A172 (cell line): ENCODE data around the gene SCRN1. TPM values are rescaled to one million over a fixed set of nuclear protein-coding genes. Genes with fewer than 3 reads are reported as not detected.
"Not testable (repeated sequence)": the region's sequence is repeated elsewhere in the genome, so short reads cannot be mapped to it uniquely, and the experiment has no call there.

Experiments used
- DNase-seq: peaks from one replicate; pipeline ENCODE4 v3.0.0-alpha.2; 2015; ENCODE audit warnings: low spot score
- total RNA-seq: library from RNA; depleted of rRNA; stranded (reverse); fragments of >200 nt; shearing (Covaris generic); gene quantifications from 2 replicates; pipeline ENCODE4 v1.2.3, GENCODE V29; 2014; rRNA removed

Gene SCRN1
- total RNA-seq, 1 experiment from 2014 or later, result 195 TPM

DNA sequence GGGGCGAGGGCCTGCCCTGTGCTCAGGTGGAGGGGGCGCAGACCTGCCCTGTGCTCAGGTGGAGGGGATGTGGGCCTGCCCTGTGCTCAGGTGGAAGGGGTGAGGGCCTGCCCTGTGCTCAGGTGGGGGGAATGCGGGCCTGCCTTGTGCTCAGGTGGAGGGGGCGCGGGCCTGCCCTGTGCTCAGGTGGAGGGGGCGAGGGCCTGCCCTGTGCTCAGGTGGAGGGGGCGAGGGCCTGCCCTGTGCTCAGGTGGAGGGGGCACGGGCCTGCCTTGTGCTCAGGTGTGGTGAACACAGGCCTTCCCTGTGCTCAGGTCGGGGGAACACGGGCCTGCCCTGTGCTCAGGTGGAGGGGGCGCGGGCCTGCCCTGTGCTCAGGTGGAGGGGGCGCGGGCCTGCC is 98.8 kb downstream of the SCRN1 start:
- DNase-seq, result not testable (repeated sequence)

DNA sequence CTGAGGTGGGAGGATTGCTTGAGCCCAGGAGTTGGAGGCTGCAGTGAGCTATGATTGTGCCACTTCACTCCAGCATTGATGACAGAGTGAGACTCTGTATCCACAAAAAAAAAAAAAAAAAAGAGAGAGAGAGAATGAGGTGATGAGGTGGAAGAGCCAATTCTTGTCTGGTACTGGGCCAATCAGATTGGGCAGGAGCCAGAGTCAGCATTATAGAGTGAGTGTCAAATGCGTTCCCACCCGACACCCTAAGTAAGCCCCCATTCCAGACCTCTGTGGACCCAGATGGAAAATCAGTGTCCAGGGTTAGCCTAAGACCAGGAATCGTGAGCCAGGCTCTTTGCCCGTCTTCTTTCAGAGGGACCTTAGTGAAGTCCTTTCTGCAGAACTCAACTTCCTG is 99.3 kb downstream of the SCRN1 start:
- DNase-seq, result no peak

DNA sequence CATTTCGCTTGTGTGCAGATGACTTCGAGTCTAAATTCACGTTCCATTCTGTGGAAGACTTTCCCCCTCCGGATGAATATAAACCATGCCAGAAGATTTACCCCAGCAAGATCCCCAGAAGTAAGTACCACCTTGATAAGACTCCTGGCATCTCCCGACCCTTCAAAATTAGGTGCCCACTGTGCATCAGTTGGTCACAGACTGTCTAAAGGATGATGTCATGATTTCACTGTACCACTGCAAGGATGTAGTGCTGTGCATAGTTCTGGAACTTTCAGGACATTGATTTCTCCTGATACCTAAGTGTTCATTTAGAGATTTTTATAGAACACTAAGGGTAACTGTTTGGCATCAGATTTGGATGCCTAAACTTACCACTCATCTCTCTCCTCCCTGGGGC is 100.3 kb downstream of the SCRN1 start:
- no peak for DNase-seq

DNA sequence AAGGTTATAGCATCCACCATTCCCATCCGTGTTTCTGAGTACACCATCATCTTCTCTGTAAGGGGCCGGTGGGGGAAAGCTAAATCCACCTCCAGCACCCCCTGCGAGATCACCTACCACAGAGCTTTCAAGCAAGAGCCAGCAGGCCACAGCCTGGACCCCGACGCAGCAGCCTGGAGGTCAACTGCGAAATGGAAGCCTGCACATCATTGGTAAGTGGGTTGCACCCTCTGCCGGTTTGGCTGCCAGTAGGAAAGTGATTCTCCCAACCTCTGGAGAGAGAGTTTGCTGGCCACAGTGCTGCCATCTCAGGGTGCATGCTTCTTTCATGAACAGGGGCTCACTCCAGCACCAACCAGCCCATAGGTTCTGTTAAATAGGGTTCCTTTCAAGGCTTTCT is 101.6 kb downstream of the SCRN1 start:
- DNase-seq, result no peak

DNA sequence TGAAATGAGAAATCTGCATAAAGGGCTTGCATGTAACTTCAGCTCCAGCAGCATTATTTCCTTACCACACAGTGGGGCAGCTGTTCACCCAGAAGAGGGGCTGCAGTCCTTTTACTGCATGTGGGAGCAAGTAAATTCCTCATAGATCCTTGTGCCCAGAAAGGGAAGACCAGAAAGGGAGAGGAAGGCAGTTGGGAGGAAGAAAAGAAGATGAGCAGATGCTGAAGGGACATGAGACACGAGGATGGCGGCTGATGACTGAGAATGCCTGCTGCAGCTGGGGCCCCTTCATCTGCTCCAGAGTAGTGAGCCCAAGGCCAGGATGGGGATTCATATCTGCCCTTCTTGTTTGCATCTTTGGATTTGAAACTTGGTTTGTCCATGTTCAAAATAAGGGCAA is 102.8 kb downstream of the SCRN1 start:
- no peak for DNase-seq

DNA sequence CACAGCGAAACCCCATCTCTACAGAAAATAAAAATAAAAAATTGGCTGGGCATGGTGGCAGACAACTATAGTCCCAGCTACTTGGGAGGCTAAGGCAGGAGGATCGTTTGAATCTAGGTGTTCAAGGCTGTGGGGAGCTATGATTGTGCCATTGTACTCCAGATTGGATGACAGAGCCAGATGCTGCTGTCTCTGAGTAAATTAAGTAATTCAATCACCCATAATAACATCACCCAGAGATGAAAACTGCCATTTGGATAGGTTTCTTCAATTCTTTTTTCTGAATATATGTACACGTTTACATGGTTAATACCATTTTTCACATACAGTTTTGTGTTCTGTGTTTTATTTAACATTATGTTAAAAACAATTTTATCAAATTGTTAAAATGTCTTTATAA is 104.0 kb downstream of the SCRN1 start:
- no peak for DNase-seq

DNA sequence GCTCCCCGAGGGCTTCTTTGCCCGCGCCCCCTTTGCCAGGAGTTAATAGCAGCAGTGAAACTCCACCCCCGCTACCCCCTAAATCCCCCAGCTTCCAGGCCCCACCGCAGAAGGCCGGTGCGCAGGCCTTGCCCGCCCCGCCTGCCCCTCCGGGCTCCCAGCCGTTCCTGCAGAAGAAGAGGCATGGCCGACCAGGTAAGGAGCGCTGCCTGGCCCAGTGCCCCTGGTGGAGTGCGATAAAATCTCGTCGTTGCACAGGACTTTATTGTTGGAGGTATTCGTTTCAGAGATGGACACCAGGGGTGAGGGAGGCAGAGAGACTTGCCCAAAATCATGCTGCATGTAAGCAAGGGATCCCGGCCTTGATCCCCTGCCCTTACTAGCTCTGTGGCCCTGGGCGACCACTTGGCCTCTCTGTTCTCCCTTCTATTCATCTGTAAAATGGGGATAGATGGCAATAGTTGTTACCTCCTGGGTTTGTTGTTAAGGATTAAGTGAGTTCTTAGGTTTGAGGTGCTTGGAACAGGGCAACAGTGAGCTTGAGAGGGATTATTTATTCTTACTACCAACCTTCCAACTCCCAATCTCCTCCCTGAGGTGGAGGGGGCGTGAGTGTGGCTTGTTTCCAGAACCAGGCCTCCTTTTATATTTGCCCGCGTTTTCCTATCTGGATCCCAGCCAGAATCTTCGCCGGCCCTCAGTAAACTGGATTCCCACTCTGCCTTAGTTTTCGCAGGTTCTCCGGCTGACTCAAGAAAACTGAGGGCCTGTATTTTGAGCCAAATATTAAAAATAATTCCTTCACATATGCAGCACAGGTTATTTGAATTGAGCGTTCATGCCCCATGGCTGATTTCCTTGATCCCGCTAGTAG is 105.0 kb downstream of the SCRN1 start:
- no peak for DNase-seq

DNA sequence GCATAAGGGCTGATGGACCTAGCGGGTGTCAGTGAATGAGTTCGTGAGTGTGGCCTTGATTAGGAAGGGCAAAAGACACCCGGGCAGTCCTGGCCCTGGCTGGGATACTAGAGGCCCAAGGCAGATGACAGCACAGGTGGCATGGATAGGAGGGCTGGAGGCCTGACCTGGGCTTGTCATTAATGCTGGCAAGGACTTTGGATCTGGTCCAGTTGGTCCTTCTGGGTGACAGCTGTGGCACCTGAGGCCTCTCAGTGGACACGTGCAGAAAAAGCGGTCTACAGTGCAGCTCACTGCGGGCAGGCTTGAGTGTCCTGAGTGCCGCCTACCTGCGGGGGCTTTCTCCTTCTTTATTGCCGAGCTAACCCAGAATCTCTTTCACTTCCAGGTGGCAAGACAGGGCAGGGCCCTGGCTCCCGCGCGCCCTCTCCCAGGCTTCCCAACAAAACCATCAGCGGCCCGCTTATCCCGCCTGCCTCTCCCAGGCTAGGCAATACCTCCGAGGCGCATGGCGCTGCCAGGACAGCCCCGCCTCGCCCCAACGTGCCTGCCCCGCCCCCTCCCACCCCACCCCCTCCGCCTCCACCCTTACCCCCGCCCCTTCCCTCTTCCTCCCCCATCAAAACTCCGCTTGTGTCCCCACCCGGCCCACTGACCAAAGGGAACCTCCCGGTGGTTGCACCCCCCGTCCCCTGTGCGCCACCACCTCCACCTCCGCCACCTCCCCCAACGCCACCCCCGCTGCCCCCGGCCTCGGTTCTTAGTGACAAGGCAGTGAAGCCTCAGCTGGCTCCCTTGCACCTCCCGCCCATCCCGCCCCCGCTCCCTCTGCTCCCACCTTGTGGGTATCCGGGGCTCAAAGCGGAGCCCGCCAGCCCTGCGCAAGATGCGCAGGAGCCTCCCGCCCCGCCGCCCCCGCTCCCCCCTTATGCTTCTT is 105.9 kb downstream of the SCRN1 start:
- DNase-seq, result no peak

DNA sequence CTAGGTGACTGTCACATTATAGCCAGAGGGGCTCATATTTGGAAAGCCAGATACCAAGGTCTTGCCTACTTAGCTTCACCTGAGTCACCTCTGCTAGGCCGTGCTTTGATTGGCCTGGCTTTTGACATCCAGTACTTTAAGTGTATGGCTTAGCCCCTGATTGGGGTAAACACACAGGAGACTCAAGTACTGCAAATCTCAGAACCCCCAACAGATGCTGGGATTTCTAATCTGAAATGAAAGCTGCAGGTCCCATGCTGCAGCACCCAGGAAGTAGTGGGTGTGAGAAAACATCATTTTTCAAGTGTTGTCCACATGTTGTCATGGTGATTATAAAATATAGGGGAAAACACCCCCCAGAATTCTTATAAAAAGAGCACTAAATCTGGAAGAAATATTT is 107.1 kb downstream of the SCRN1 start:
- no peak for DNase-seq

DNA sequence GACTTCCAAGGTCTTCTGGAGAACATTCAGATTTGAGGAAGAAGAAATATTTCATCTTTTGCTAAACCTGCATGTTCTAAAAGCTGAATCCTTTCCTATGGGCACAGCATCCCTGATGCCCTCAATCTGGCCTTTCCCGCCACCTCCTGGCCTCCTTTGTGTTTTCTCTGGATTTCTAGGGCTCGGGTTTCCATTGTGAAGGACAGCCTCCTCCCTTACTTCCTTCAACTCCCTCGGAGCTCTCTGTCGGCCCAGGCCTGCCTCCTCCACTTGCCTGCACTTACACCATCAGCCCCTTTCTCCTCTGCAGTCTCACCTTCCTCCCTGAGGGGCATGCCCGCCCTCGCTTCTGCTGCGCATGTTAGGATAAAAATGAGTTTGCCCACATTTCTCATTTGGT is 107.9 kb downstream of the SCRN1 start:
- no peak for DNase-seq

DNA sequence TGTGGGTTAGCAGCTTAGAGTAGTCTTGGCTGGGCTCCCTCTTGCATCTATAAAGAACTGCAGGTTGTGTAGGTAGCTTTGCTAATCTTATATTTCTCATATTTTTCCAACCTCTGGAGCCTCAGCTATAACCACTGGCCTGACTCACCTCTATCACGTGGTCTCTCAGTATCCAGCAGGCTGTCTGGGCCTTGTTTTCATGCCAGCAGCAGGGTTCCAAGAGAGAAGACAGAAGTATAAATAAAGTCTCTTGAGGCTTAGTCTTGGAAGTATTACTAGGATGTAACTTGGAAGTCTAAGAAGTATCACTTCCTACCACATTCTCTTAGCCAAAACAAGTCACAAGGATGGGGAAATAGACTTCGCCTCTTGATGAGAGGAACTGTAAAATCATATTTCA is 110.0 kb downstream of the SCRN1 start:
- peak; percentile 30 for DNase-seq

DNA sequence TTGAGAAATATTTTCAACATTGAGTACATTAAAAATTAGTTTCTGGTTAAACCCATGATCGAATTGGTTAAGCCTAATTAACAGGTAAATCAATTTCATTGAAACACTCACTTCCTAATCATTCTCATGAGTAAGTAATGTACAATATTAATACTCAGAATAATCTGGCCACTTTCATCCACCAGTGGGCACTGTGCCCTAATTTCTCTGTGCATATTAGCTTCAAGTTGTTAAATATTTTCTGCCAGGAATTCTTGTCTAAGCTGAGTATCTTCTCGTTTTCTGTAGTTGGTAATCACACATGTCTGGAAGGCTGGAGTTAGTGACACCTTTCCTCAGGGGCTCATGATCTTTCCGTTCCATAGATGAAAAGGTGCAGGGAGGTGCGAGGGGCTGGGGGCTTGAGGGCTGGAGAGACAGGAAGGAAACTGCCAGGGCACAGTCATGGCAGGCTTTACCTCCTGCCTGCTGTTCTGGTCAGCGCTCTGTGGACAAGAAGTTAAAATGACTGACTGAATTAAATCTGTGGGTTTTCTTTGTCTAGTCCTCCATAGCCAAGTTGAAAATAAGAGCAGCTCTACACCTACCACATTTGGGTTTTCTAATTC is 111.4 kb downstream of the SCRN1 start:
- DNase-seq, result peak; percentile 43

DNA sequence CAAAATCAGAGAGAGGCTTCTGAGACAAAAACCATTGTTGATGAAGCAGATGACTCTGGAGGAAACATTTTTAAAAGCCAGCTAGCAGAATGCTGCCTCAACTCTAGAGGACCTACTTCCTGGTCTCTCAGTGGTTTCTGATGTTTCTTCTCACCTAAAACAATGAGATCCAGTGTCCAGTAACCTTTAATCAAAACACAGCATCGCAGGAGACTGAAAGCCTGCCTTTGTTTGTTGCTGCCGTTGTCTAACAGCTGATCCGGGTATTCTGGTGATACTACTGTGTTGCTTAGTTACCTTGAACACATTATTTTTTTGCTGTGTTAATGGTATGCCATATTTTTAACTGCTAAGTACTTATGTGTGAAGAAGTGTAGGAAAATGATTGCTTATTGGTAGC is 112.4 kb downstream of the SCRN1 start:
- DNase-seq, result no peak

DNA sequence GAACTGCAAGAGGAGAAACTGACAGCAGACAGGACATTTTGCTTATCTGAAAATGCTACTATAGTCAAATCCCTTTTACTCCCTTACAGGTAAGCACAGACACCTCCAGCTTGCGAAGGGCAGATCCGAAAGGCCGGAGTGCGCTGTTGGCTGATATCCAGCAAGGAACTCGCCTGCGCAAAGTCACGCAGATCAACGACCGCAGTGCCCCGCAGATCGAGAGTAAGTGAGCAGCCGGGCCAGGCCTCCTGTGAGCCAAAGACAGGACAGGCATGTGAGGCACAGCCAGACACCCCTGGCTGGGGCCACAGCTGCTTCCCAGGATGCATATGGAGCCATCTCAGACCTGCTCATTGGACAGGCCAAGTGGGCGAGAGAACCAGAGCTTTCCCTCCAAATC is 113.9 kb downstream of the SCRN1 start:
- no peak for DNase-seq

DNA sequence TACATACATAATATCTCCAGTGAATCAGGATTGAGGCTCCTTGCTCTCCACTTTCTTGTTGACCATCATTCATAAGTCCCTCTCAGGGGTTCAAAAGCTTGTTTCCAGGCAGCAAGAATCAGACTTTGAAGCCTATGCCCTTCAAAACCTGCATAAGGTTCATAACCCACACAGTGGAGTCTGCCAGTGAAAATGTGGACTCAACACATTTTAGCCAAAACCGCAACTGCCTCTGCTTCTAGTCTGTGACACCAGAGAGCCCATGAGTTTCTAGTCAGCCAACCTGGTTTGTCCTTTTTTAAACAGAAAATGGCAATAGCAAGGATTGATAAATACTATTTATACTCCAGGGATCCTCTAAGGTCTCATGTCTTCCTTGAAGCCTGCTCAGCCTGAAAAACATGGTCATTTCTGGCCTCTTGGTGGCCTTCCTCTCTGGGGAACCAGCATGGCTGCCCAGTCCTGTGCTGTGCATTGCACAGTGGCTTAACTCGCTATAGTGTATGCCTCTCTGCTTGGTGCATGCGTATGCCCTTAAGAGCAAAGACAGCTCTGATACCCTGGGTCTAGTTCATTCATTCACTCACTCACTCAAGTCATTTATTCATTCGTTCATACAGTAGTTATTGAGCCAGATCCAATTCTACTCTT is 115.8 kb downstream of the SCRN1 start:
- no peak for DNase-seq

DNA sequence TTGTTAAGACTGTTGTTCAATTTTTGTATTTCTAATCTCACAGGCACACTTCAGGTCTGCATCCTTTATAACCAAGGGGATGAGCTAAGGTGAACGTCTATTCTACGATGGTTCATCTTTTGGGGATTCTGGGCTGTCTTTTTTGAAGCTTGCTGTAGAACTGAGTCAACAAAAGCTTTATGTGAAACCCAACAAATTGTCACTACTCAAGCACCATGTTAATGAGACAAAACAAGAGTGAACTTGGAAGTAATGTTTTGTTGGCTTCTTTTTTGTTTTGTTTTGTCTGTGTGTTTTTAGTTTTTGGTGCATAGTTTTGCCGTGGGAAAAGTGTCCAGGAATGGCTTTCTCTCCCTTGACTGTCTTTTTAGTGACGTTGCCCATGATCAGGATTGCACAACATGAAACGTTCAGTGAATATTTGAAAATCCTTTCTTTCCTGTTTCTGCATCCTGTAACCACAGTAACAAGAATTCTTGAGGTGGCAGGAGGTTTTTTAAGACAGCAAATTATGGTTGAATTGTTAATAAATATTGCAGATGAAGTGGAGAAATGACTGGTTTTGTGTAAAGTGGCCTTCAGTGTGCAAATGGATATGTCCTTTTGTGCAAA is 117.7 kb downstream of the SCRN1 start:
- no peak for DNase-seq

Other genes with a start within 250 kb of the SCRN1 start
- gene WIPF3, start 183.3 kb downstream of the SCRN1 start, total RNA-seq, result not detected in 2 replicates
- 13.4 and 17.2 TPM in 2 replicates for gene FKBP14, start 36.9 kb upstream of the SCRN1 start, total RNA-seq
- gene PLEKHA8, start 38.6 kb upstream of the SCRN1 start, total RNA-seq, result 27.1 and 29.5 TPM in 2 replicates
- 8.6 and 10.9 TPM in 2 replicates for gene MTURN, start 145.2 kb upstream of the SCRN1 start, total RNA-seq